GM21528 (cell line): ENCODE measurements around the gene ZMYND19.
"Not testable (repeated sequence)": the region's sequence is repeated elsewhere in the genome, so short reads cannot be mapped to it uniquely, and the experiment has no call there.

Experiments
- ATAC-seq: cut with Tn5 transposase; IDR thresholded peaks from one replicate; pipeline ENCODE4 v1.9.1; 2021; ENCODE audit warnings: mild to moderate bottlenecking, moderate library complexity; ENCODE audit not compliant: unreplicated experiment, low FRiP score

ZMYND19 gene

GRCh38 chr9:137534256-137535119 lies 55.8 kb downstream of the ZMYND19 start:
- no peak for ATAC-seq

DNA sequence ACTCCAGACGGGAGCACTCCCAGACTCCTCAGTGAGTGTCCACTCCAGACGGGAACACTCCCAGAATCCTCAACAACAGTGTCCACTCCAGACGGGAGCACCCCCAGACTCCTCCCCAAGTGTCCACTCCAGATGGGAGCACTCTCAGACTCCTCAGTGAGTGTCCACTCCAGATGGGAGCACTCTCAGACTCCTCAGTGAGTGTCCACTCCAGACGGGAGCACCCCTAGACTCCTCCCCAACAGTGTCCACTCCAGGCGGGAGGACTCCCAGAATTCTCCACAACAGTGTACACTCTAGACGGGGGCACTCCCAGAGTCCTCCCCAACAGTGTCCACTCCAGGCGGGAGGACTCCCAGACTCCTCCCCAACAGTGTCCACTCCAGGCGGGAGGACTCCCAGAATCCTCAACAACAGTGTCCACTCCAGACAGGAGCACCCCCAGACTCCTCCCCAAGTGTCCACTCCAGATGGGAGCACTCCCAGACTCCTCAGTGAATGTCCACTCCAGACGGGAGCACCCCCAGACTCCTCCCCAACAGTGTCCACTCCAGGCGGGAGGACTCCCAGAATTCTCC lies 57.3 kb downstream of the ZMYND19 start:
- not testable (repeated sequence) for ATAC-seq
